HG03064 (cell line): ENCODE data around the gene CEP290.
"Not testable (repeated sequence)": the region's sequence is repeated elsewhere in the genome, so short reads cannot be mapped to it uniquely, and the experiment has no call there.

Experiments used
- ATAC-seq: cut with Tn5 transposase; IDR thresholded peaks from one replicate; pipeline ENCODE4 v1.9.1; 2021; ENCODE audit warnings: low read depth; ENCODE audit not compliant: unreplicated experiment

CEP290 gene

GRCh38 chr12:88144546-88145468 is 2.9 kb upstream of the CEP290 start:
- no peak for ATAC-seq

- ATAC-seq: no peak
Observed at GRCh38 chr12:88144037-88144436, 2.1 kb upstream of the CEP290 start.

GRCh38 chr12:88142610-88142991 is 713 bp upstream of the CEP290 start:
- peak; percentile 7 for ATAC-seq

- peak; percentile 0 for ATAC-seq
Observed at GRCh38 chr12:88141425-88141773, 489 bp downstream of the CEP290 start.

GRCh38 chr12:88139711-88140110 is 2.2 kb downstream of the CEP290 start:
- ATAC-seq: not testable (repeated sequence)

- not testable (repeated sequence) for ATAC-seq
Observed at GRCh38 chr12:88133181-88133580, 8.7 kb downstream of the CEP290 start.

GRCh38 chr12:88132392-88132791 is 9.5 kb downstream of the CEP290 start:
- ATAC-seq: no peak

GRCh38 chr12:88127855-88128254 is 14.0 kb downstream of the CEP290 start:
- no peak for ATAC-seq

- ATAC-seq: no peak
Observed at GRCh38 chr12:88127099-88127498, 14.8 kb downstream of the CEP290 start.

GRCh38 chr12:88122666-88123065 is 19.2 kb downstream of the CEP290 start:
- ATAC-seq: no peak

GRCh38 chr12:88113871-88114270 is 28.0 kb downstream of the CEP290 start:
- ATAC-seq: no peak

- ATAC-seq: no peak
Observed at GRCh38 chr12:88111074-88111652, 30.7 kb downstream of the CEP290 start.

GRCh38 chr12:88108021-88108420 is 33.9 kb downstream of the CEP290 start:
- ATAC-seq: no peak

- ATAC-seq: no peak
Observed at GRCh38 chr12:88093573-88093972, 48.3 kb downstream of the CEP290 start.

- no peak for ATAC-seq
Observed at GRCh38 chr12:88092771-88093170, 49.1 kb downstream of the CEP290 start.

GRCh38 chr12:88084210-88084609 is 57.7 kb downstream of the CEP290 start:
- no peak for ATAC-seq

GRCh38 chr12:88083634-88084033 is 58.3 kb downstream of the CEP290 start:
- no peak for ATAC-seq

- no peak for ATAC-seq
Observed at GRCh38 chr12:88081247-88081646, 60.6 kb downstream of the CEP290 start.

- ATAC-seq: no peak
Observed at GRCh38 chr12:88067301-88067700, 74.6 kb downstream of the CEP290 start.

GRCh38 chr12:88063375-88063774 is 78.5 kb downstream of the CEP290 start:
- ATAC-seq: peak; percentile 65

- ATAC-seq: peak; percentile 85
Observed at GRCh38 chr12:88062474-88062873, 79.4 kb downstream of the CEP290 start.

- ATAC-seq: no peak
Observed at GRCh38 chr12:88058719-88059077, 83.2 kb downstream of the CEP290 start.
